ENCODE results near the gene SCRN1. TPM values are rescaled to one million over a fixed set of nuclear protein-coding genes. Genes with fewer than 3 reads are reported as not detected.

SCRN1 gene
- total RNA-seq, 2 experiments from 2014 or later: 2.0 to 2.5 TPM

DNA sequence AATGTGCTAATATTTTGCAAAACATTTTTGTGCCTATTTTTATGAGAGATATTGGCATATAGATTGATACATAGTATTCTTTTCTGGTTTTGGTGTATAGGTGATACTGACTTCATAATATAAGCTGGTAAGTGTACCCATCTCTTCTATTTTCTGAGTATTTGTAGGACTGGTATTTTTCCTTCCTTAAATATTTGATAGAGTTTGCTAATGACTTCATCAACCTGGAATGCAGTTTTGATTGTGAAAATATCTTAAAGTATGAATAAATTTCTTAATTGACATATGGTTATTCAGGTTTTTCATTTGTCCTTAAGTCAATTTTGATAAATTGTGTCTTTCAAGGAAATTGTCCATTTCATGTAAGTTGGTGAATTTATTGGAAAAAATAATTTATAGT is 6.1 kb upstream of the SCRN1 start:
- ChIA-PET POLR2A (no interaction called here), CTCF (no interaction called here)
- Mint-ChIP-seq H3K36me3 (ENCODE audit: low read depth) (peaks cover 5% of the 10 kb centered on the region), H3K9me3 (peaks cover 7% of the 10 kb centered on the region), H3K27ac (no peak overlapping the region), H3K4me3 (no peak overlapping the region), H3K27me3 (peaks cover 57% of the 10 kb centered on the region), H3K4me1 (no peaks in the 10 kb centered on the region)
- no peak for DNase-seq

DNA sequence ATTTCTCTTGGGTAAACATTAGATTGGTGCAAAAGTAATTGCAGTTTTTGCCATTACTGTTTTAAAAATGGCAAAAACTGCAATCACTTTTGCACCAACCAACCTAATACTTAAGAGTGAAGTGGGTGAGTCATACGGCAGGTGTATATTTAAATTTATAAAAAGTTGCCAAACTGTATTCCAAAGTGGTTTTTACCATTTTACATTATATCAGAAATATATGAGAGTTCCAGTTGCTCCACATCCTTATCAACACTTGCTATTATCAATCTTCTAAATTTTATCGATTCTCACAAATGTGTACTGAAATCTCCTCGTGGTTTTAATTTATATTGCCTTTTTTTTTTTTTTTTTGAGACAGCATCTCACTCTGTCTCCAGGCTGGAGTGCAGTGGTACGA is 3.5 kb upstream of the SCRN1 start:
- Mint-ChIP-seq H3K27me3 (peaks cover 61% of the 10 kb centered on the region), H3K9me3 (peaks cover 7% of the 10 kb centered on the region), H3K4me1 (peaks cover 11% of the 10 kb centered on the region), H3K27ac (no peak overlapping the region), H3K36me3 (ENCODE audit: low read depth) (peaks cover 8% of the 10 kb centered on the region), H3K4me3 (no peak overlapping the region)
- POLR2A ChIA-PET: no interaction called here
- no peak for DNase-seq
- CTCF ChIA-PET: no interaction called here

DNA sequence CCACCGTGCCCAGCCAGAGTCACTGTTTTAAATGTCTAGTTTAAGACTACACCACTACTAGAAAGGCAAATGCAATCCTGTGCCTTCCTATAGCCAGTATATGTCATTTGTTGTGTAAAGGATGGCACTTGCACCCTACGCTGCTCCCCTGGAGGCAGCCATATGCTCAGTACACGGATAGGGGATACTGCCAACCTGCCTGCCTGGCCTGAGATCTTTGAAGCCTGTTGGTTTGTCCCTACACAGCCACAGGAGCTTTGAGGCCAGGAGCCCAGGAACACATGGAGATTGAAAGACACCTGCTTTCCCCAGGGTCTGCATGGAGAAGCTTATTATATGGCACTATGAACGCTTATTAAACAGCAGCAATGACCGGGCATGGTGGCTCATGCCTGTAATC is 2.3 kb upstream of the SCRN1 start:
- no peak overlapping the region for H3K4me3 Mint-ChIP-seq
- H3K9me3 Mint-ChIP-seq: peaks cover 7% of the 10 kb centered on the region
- no peak overlapping the region for H3K27ac Mint-ChIP-seq
- DNase-seq: no peak
- H3K4me1 Mint-ChIP-seq: peaks cover 11% of the 10 kb centered on the region
- ChIA-PET CTCF (no interaction called here), POLR2A (no interaction called here)
- H3K27me3 Mint-ChIP-seq: peaks cover 65% of the 10 kb centered on the region
- H3K36me3 Mint-ChIP-seq (ENCODE audit: low read depth): peaks cover 8% of the 10 kb centered on the region

DNA sequence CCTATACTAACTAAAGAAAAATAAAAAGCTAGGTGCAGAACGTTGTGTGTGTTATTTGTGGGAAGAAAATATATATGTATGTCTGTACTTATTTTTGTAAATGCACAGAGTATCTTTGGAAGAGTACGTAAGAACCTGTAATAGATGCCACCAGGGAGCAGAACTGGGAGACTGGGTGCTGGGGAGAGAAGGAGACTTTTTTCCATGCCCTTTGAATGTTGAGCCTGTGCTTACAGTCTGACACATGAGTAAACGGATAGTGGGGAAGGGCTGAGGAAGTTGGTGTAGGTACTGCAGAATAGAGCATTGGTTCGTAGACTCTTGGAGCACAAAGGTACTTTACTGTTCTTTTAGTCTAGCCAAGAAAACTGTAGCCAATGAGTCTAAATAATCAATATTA is 1.3 kb upstream of the SCRN1 start:
- Mint-ChIP-seq H3K36me3 (ENCODE audit: low read depth) (peaks cover 4% of the 10 kb centered on the region), H3K4me3 (no peak overlapping the region), H3K27me3 (peaks cover 57% of the 10 kb centered on the region), H3K9me3 (peaks cover 2% of the 10 kb centered on the region), H3K27ac (no peak overlapping the region), H3K4me1 (peaks cover 11% of the 10 kb centered on the region)
- ChIA-PET CTCF (no interaction called here), POLR2A (no interaction called here)
- DNase-seq: no peak

DNA sequence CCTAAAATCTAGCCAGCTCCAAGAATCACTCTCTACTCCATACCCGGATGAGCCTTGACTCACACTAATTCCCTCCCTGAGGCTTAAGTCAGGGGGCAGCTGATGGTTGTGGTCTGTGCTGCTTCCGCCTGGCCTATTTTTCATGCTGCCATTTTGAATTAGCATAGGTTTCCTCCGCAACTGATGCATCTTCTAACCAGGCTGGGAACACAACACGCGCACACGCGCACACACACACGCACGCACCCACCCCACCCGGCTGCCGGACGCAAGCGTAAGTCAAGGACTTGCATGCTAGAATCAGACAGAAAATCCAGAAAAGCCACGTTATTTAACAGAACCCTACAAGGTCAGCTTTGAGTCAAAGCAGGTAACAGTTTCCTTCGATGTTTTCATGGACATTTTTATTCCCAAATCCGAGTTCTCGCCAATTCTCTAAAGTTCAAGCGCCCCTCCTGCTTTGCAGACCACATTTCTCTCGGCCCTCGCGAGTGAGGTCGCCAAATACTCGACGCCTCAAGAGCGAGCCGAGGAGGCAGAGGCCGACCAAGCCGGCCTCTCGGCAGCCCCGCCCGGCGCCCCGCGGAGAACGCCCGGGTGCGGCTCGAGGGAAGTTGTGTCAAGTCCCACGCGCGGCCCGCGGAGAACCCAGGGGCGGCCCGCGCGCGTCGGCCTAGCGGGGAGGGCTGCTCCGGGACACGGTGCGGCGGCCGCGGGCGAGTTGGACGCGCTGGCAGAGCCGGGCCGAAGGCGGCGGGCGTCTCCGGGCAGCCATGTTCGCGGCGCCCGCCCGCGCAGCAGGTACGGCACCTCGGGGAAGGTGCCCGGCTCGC is 961 bp downstream of the SCRN1 start:
- Mint-ChIP-seq H3K9me3 (peaks cover 2% of the 10 kb centered on the region), H3K27ac (peak overlapping the region; percentile 76), H3K27me3 (peaks cover 55% of the 10 kb centered on the region), H3K4me1 (peaks cover 11% of the 10 kb centered on the region), H3K36me3 (ENCODE audit: low read depth) (peaks cover 4% of the 10 kb centered on the region), H3K4me3 (peak overlapping the region; percentile 71)
- POLR2A ChIA-PET: no interaction called here
- CTCF ChIA-PET: no interaction called here
- peak; percentile 20 for DNase-seq

DNA sequence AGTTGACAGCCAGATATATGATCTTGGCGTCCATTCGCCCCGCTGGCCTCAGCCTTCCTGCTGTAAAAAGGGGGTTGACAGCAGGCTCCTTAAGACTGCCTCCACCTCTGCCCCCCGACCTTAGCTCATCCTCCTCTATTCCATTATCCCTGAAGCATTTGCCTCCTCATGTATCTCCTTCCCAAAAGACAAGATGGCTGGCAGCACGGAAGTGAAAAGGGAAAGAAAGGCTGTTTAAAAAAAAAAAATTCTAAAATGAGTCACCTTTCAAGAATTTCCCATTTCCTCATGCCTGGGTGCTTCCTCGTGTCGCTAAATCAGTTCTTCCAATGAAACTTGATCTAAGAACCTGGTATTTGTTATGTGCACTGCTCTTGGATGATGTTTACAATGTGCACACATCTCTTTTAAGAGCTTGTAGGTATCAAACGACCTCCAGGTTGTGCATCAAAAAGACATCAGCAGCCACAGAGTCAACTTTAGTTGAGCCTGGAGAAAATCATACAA is 1.7 kb downstream of the SCRN1 start:
- no peak overlapping the region for H3K27ac Mint-ChIP-seq
- H3K4me3 Mint-ChIP-seq: peak overlapping the region; percentile 71
- no peaks in the 10 kb centered on the region for H3K9me3 Mint-ChIP-seq
- ChIA-PET POLR2A (no interaction called here), CTCF (no interaction called here)
- peaks cover 11% of the 10 kb centered on the region for H3K4me1 Mint-ChIP-seq
- H3K27me3 Mint-ChIP-seq: peaks cover 55% of the 10 kb centered on the region
- DNase-seq: no peak
- H3K36me3 Mint-ChIP-seq (ENCODE audit: low read depth): peaks cover 4% of the 10 kb centered on the region

DNA sequence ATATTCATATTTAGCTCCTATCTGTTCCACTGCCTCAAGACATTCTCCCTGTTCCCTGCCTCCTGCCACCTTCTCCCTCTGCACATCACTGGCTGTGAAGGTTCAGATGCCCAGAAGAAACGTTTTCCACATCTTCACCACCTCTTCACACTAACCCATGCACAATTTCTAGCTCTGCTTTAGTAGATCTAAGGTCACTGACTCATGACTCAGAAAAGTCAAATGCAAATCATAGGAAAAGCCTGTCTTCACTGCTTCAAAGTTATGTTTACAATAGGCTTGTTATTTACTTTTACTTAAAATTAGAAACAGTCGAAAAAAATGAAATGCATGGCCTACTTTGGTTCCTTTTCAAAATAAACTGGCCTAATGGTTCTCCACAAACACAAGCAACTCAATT is 2.5 kb downstream of the SCRN1 start:
- Mint-ChIP-seq H3K27ac (no peak overlapping the region), H3K36me3 (ENCODE audit: low read depth) (peaks cover 4% of the 10 kb centered on the region), H3K4me1 (peaks cover 11% of the 10 kb centered on the region), H3K4me3 (no peak overlapping the region), H3K9me3 (no peaks in the 10 kb centered on the region), H3K27me3 (peaks cover 50% of the 10 kb centered on the region)
- no peak for DNase-seq
- CTCF ChIA-PET: no interaction called here
- POLR2A ChIA-PET: no interaction called here

DNA sequence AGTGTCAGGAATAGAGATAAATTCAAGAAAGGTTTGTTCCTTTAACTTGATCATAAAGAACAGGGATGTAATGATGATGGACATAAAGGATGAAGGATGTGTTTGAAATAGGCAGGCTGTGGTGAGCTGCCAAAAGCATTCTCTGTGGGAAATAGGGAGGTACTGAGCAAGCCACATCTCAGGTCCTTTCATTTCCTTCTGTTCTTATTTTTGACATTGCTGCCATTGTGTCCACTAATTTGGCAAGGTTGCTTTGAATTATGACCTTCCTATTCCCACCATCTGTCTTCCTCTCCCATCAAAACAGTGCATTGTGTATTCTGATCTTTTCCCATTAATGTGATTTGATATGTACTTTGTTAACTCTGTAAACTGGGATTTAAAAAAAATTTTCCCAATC is 9.4 kb downstream of the SCRN1 start:
- POLR2A ChIA-PET: no interaction called here
- H3K4me1 Mint-ChIP-seq: no peaks in the 10 kb centered on the region
- H3K9me3 Mint-ChIP-seq: no peaks in the 10 kb centered on the region
- H3K4me3 Mint-ChIP-seq: no peak overlapping the region
- H3K36me3 Mint-ChIP-seq (ENCODE audit: low read depth): no peaks in the 10 kb centered on the region
- CTCF ChIA-PET: no interaction called here
- H3K27me3 Mint-ChIP-seq: peaks cover 31% of the 10 kb centered on the region
- no peak overlapping the region for H3K27ac Mint-ChIP-seq
- no peak for DNase-seq

DNA sequence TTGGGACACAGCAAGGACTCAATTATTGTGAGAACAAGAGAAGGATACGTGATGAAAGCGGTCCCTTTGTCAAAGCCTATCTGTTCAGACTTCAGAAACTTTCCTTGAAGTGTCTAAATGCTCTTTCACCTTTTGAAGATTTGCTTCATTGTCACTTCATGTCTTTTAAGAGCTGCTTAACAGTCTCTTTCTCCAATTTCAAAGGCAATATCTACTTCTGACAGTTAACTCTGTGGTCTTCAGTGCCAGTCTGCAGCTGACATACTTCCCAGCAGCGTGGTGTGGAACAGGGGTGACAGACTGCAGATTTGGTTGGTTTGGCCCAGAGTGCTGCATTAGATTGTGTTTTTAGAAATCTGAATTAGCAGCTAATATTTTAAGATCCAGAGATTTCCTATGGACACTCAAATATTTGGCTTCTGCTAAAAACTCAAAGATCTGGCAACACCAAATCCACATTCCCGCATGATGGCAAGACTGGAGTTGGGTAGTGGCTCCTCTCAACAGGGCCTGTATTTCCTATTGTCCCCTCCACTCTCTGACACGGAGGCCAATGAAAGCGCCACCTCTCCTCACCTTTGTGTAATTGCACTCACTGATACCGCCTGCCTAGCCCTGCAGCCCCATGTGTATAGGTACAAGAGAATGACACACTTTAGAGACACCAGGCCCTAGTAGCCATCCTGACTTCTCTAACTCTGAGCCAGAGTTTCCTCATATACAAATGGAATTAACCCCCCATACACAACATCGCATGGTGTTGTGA is 11.5 kb downstream of the SCRN1 start:
- ChIA-PET CTCF (interaction anchor here (1.2 kb wide), 1 partner anchor 22 kb away, joined by 3 read pairs; no protein-coding TSS in a partner anchor), POLR2A (no interaction called here)
- no peaks in the 10 kb centered on the region for H3K4me1 Mint-ChIP-seq
- H3K27ac Mint-ChIP-seq: no peak overlapping the region
- no peaks in the 10 kb centered on the region for H3K9me3 Mint-ChIP-seq
- H3K36me3 Mint-ChIP-seq (ENCODE audit: low read depth): no peaks in the 10 kb centered on the region
- DNase-seq: no peak
- no peak overlapping the region for H3K4me3 Mint-ChIP-seq
- peaks cover 24% of the 10 kb centered on the region for H3K27me3 Mint-ChIP-seq

DNA sequence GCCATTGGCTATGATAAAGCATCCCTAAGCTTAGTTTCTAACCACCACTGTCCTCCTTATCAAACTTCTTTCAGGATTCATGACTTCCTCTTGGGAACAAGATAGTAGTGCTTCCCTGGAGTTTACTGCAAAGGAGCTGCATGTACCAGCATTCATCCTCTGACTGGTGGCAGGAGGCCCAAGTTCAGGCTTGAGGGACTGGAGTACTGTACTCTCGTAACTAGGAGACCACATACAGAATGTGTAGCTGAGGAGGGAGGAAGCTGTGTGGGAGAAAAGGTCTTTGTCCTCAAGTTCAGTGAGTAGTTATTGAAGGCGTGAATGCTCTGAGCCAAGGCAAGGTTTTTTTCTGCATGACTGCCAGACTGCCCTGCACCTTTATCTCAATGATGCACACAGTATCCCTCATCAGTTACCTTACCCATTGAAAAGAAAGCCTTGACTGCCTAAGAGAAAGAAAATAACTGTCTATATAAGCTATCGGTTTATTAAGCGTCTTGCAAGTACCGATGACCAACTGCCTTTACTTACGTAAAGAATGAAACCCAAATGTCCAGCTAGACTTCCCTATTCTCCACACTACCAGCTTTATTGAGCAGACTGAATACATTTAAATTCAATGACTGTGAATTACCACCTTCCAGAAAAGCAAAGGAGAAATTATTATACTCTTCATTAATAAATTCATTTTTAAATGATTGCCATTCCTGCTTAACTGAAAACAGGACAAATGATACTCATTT is 12.8 kb downstream of the SCRN1 start:
- no peaks in the 10 kb centered on the region for H3K36me3 Mint-ChIP-seq (ENCODE audit: low read depth)
- CTCF ChIA-PET: no interaction called here
- POLR2A ChIA-PET: no interaction called here

DNA sequence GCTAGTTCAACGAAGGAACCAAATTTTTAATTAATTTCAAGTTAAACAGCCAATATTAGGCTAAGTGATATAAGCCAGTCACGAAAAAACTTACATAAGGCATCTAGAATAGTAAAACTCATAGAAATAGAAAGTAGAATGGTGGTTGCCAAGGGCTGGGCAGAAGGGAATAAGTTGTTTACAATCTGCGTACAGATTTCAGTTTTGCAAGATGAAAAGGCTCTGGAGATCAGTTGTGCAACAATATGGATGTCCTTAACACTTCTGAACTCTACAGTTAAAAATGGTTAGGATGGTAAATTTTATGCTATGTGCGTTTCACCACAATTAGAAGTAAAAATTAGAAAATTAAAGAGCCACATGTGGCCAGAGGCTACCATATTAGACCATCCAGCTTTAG is 13.3 kb downstream of the SCRN1 start:
- Mint-ChIP-seq H3K4me1 (no peaks in the 10 kb centered on the region), H3K4me3 (no peak overlapping the region), H3K27ac (no peak overlapping the region), H3K27me3 (peaks cover 27% of the 10 kb centered on the region), H3K36me3 (ENCODE audit: low read depth) (no peaks in the 10 kb centered on the region), H3K9me3 (no peaks in the 10 kb centered on the region)
- no peak for DNase-seq
- ChIA-PET POLR2A (no interaction called here), CTCF (no interaction called here)

More for the DNA sequence above, 12.8 kb downstream of the SCRN1 start:
- H3K4me1 Mint-ChIP-seq: no peaks in the 10 kb centered on the region
- H3K27ac Mint-ChIP-seq: no peak overlapping the region
- no peak overlapping the region for H3K4me3 Mint-ChIP-seq
- peaks cover 25% of the 10 kb centered on the region for H3K27me3 Mint-ChIP-seq
- H3K9me3 Mint-ChIP-seq: no peaks in the 10 kb centered on the region
- DNase-seq: no peak

DNA sequence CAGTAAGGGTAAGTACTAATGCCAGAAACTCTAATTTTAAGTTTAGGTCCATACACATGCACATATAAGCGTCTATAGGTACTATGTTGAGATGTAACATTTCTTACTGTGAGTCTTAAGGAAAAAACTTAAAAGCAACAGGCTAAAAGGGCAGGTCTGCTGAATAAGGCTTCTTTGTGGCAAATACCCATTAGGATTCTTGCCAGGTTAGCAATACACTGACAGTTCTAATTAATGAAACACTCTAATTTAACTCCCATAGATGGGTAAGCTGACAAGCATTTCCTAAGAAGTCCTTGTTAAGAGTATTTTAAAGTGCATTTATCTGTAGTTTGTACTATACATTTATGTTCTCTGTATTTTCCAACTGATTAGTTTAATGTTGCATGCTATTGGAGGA is 14.0 kb downstream of the SCRN1 start:
- no peaks in the 10 kb centered on the region for H3K36me3 Mint-ChIP-seq (ENCODE audit: low read depth)
- POLR2A ChIA-PET: no interaction called here
- no peaks in the 10 kb centered on the region for H3K9me3 Mint-ChIP-seq
- DNase-seq: no peak
- no peak overlapping the region for H3K27ac Mint-ChIP-seq
- H3K27me3 Mint-ChIP-seq: peaks cover 29% of the 10 kb centered on the region
- CTCF ChIA-PET: no interaction called here
- H3K4me3 Mint-ChIP-seq: no peak overlapping the region
- no peaks in the 10 kb centered on the region for H3K4me1 Mint-ChIP-seq

DNA sequence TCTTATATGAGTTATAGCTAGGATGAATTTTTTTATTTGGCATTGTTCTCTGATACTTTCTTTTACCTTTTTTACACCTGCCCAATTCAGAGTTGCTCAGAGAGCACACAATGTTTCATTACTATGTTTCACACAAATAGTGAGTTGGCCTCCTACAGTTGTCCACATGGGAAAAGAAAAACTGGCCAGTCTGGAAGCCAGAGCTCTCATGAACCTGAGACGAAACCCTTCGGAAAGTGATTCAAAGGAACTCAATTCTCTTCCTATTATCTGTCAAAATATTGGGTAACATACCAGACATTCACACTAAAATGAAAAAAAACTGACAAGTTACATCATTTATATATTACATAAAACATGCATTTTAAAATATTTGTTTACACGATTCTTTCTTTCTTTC is 15.3 kb downstream of the SCRN1 start:
- ChIA-PET CTCF (no interaction called here), POLR2A (no interaction called here)
- DNase-seq: no peak
- H3K4me1 Mint-ChIP-seq: peaks cover 7% of the 10 kb centered on the region
- no peak overlapping the region for H3K27ac Mint-ChIP-seq
- no peaks in the 10 kb centered on the region for H3K36me3 Mint-ChIP-seq (ENCODE audit: low read depth)
- peaks cover 30% of the 10 kb centered on the region for H3K27me3 Mint-ChIP-seq
- H3K4me3 Mint-ChIP-seq: no peak overlapping the region
- H3K9me3 Mint-ChIP-seq: no peaks in the 10 kb centered on the region
